ENCODE measurements around the gene GID8.

- no peak for TF ChIP-seq EZH2 (IDR thresholded peaks at IDR 0.05; ENCODE audit: insufficient read depth, poor library complexity, severe bottlenecking)
- TF ChIP-seq EZH2phosphoT487 (IDR thresholded peaks at IDR 0.05; ENCODE audit: insufficient read depth, low read depth): no peak
Observed at GRCh38 chr20:62942456-62942855, 4.5 kb downstream of the GID8 start.

Measured in GM23248 (cell line).